SK-N-SH (cell line): Measurements from ENCODE around the gene A2ML1. TPM values are rescaled to one million over a fixed set of nuclear protein-coding genes. Genes with fewer than 3 reads are reported as not detected.

ENCODE experiments used
- CTCF ChIA-PET: fragments of 300-600, 350-600 bp; formaldehyde crosslinking; extraction: SDS; loops from one replicate; lab custom pipeline; 2021; lab: Yijun Ruan, JAX
- POLR2A ChIA-PET: fragments of 350-600 bp; sonication (Branson Sonifier 250); formaldehyde crosslinking; extraction: SDS; loops from one replicate; lab custom pipeline; 2020; ENCODE audit warnings: antibody characterized with exemption, inconsistent platforms; lab: Yijun Ruan, JAX
- DNase-seq: peaks from one replicate; pipeline ENCODE4 v3.0.0; 2012
- H2AFZ ChIP-seq: fragments of 200-600 bp; sonication (generic); 2 replicates; pipeline ENCODE4 v1.8.1; 2016; ENCODE audit warnings: antibody characterized with exemption, mild to moderate bottlenecking, low read depth
- H3F3A ChIP-seq: fragments of 200-600 bp; sonication (generic); replicated peaks from 2 replicates; pipeline ENCODE3; 2016; ENCODE audit warnings: antibody characterized with exemption, mild to moderate bottlenecking; ENCODE audit not compliant: insufficient read depth
- H3K27ac ChIP-seq, 2 experiments: fragments of 200-500 bp in 1 of 2; fragments of 200-600 bp in 1 of 2; sonication (Bioruptor generic) in 1 of 2; sonication (generic), shearing (Covaris generic) in 1 of 2; 2 replicates each; pipeline versions ENCODE4 v1.5.1 to v1.6.1; 2014 to 2016; ENCODE audit warnings: low read depth in 2 of 2, inconsistent platforms in 1 of 2, low read length in 1 of 2, mild to moderate bottlenecking in 1 of 2, mixed read lengths in 1 of 2
- H3K27me3 ChIP-seq: fragments of 200-600 bp; sonication (generic), shearing (Covaris generic); 2 replicates; pipeline ENCODE4 v1.6.1; 2016; ENCODE audit warnings: mixed run types; ENCODE audit not compliant: insufficient read depth
- H3K36me3 ChIP-seq, 2 experiments: fragments of 200-500 bp in 1 of 2; fragments of 200-600 bp in 1 of 2; sonication (Bioruptor generic) in 1 of 2; sonication (generic) in 1 of 2; replicated peaks in 1 of 2; 2 replicates each; pipeline versions ENCODE3 to v1.5.1; 2014 to 2016; ENCODE audit warnings: low read length in 1 of 2, mild to moderate bottlenecking in 1 of 2; ENCODE audit not compliant: insufficient read depth in 2 of 2, control insufficient read depth in 1 of 2
- H3K4me1 ChIP-seq, 2 experiments: fragments of 200-500 bp in 1 of 2; fragments of 200-600 bp in 1 of 2; sonication (Bioruptor generic) in 1 of 2; sonication (generic), shearing (Covaris generic) in 1 of 2; 2 replicates each; pipeline versions ENCODE4 v1.5.1 to v1.6.1; 2014 to 2016; ENCODE audit warnings: low read depth in 1 of 2, low read length in 1 of 2, mixed run types in 1 of 2; ENCODE audit not compliant: insufficient read depth in 2 of 2, control insufficient read depth in 1 of 2
- H3K4me2 ChIP-seq: fragments of 200-600 bp; sonication (generic), shearing (Covaris generic); 2 replicates; pipeline ENCODE4 v1.6.1; 2017; ENCODE audit warnings: mixed run types
- H3K4me3 ChIP-seq, 2 experiments: fragments of 200-500 bp in 1 of 2; fragments of 200-600 bp in 1 of 2; sonication (Bioruptor generic) in 1 of 2; sonication (generic), shearing (Covaris generic) in 1 of 2; 2 replicates each; pipeline versions ENCODE4 v1.5.1 to v1.8.1; 2014 to 2016; ENCODE audit warnings: low read depth in 2 of 2, inconsistent platforms in 1 of 2, low read length in 1 of 2, mild to moderate bottlenecking in 1 of 2, mixed read lengths in 1 of 2, moderate library complexity in 1 of 2
- H3K79me2 ChIP-seq: fragments of 200-600 bp; sonication (generic); 2 replicates; pipeline ENCODE4 v1.8.1; 2017; ENCODE audit warnings: mild to moderate bottlenecking; ENCODE audit not compliant: insufficient read depth
- H3K9ac ChIP-seq: fragments of 200-600 bp; sonication (generic); 2 replicates; pipeline ENCODE4 v1.6.1; 2017; ENCODE audit warnings: mixed run types
- H3K9me2 ChIP-seq: fragments of 200-600 bp; sonication (generic); 2 replicates; pipeline ENCODE4 v1.6.1; 2017; ENCODE audit warnings: mixed run types
- H3K9me3 ChIP-seq: fragments of 200-600 bp; sonication (generic); 2 replicates; pipeline ENCODE4 v1.6.1; 2017; ENCODE audit warnings: mixed run types, mild to moderate bottlenecking, moderate library complexity
- H4K20me1 ChIP-seq: fragments of 200-600 bp; sonication (generic); 2 replicates; pipeline ENCODE4 v1.6.1; 2017; ENCODE audit warnings: mild to moderate bottlenecking, mixed run types; ENCODE audit not compliant: insufficient read depth
- CHD2 ChIP-seq: fragments of 150-350 bp; IDR thresholded peaks from 2 replicates; pipeline ENCODE4 v1.6.1; 2018; ENCODE audit warnings: low read length; ENCODE audit not compliant: partially characterized antibody
- CTCF ChIP-seq: fragments of 200-600 bp; sonication (generic); IDR thresholded peaks from 2 replicates; pipeline ENCODE4 v1.6.1; 2017; ENCODE audit warnings: antibody characterized with exemption, mild to moderate bottlenecking, moderate library complexity
- ELF1 ChIP-seq: IDR thresholded peaks from 2 replicates; pipeline ENCODE4 v1.4.0; 2012
- EP300 ChIP-seq, 2 experiments: IDR thresholded peaks; 2 replicates each; pipeline versions ENCODE4 v1.4.0 to v1.6.1; 2012; ENCODE audit warnings: borderline replicate concordance in 1 of 2, low read depth in 1 of 2, low read length in 1 of 2
- EZH2phosphoT487 ChIP-seq: fragments of 200-600 bp; sonication (generic); IDR thresholded peaks from 2 replicates; pipeline ENCODE4 v1.6.1; 2017; ENCODE audit warnings: low read depth, mixed run types, mild to moderate bottlenecking, antibody characterized with exemption, moderate library complexity, borderline replicate concordance
- FOSL2 ChIP-seq: IDR thresholded peaks from 2 replicates; pipeline ENCODE4 v1.4.0; 2012; ENCODE audit warnings: low read depth, mild to moderate bottlenecking, moderate library complexity, borderline replicate concordance
- FOXJ3 ChIP-seq: sonication (generic); formaldehyde crosslinking; IDR thresholded peaks from 2 replicates; pipeline ENCODE4 v1.5.1; 2020; ENCODE audit warnings: mild to moderate bottlenecking, missing genetic modification reagents
- FOXM1 ChIP-seq: IDR thresholded peaks from 2 replicates; pipeline ENCODE4 v1.4.0; 2012; ENCODE audit warnings: low read depth, mild to moderate bottlenecking
- GABPA ChIP-seq: IDR thresholded peaks from 2 replicates; pipeline ENCODE4 v1.4.0; 2012; ENCODE audit warnings: low read depth, mild to moderate bottlenecking
- GATA2 ChIP-seq: sonication (generic); formaldehyde crosslinking; IDR thresholded peaks from 2 replicates; pipeline ENCODE4 v1.5.0; 2020; ENCODE audit warnings: mild to moderate bottlenecking, missing genetic modification reagents
- JUND ChIP-seq: IDR thresholded peaks from 2 replicates; pipeline ENCODE4 v1.4.0; 2012
- MEF2A ChIP-seq: IDR thresholded peaks from 2 replicates; pipeline ENCODE4 v1.4.0; 2012; ENCODE audit warnings: low read depth, borderline replicate concordance
- NFIC ChIP-seq: IDR thresholded peaks from 2 replicates; pipeline ENCODE4 v1.4.0; 2012; ENCODE audit warnings: borderline replicate concordance
- NRF1 ChIP-seq: IDR thresholded peaks from 2 replicates; pipeline ENCODE4 v1.6.1; 2012; ENCODE audit warnings: low read depth, mild to moderate bottlenecking, low read length
- POLR2AphosphoS5 ChIP-seq: IDR thresholded peaks from 2 replicates; pipeline ENCODE4 v1.6.1; 2012; ENCODE audit warnings: low read depth, low read length
- RAD21 ChIP-seq: IDR thresholded peaks from 2 replicates; pipeline ENCODE4 v1.6.1; 2012; ENCODE audit warnings: mild to moderate bottlenecking, low read length
- RFX5 ChIP-seq: IDR thresholded peaks from 2 replicates; pipeline ENCODE4 v1.6.1; 2012; ENCODE audit warnings: mild to moderate bottlenecking, improper control_type of control experiment, low read length
- RXRA ChIP-seq: IDR thresholded peaks from 2 replicates; pipeline ENCODE4 v1.4.0; 2012; ENCODE audit warnings: low read depth, mild to moderate bottlenecking, borderline replicate concordance
- SIN3A ChIP-seq: IDR thresholded peaks from 2 replicates; pipeline ENCODE4 v1.6.1; 2012; ENCODE audit warnings: low read depth, mild to moderate bottlenecking, low read length, moderate library complexity, borderline replicate concordance
- SMC3 ChIP-seq: IDR thresholded peaks from 2 replicates; pipeline ENCODE4 v1.6.1; 2012; ENCODE audit warnings: low read depth, low read length, improper control_type of control experiment
- TAF1 ChIP-seq: IDR thresholded peaks from 2 replicates; pipeline ENCODE4 v1.6.1; 2012; ENCODE audit warnings: low read depth, mild to moderate bottlenecking, low read length, moderate library complexity, borderline replicate concordance
- USF1 ChIP-seq: IDR thresholded peaks from 2 replicates; pipeline ENCODE4 v1.4.0; 2012; ENCODE audit warnings: low read depth, borderline replicate concordance
- WGBS: methylation state at CpG from one replicate; pipeline ENCODE4 v1.1.6; 2017; ENCODE audit warnings: low lambda C conversion rate; 5-methylcytosine and 5-hydroxymethylcytosine counted together
- polyA plus RNA-seq, 3 experiments: library from polyadenylated mRNA; depleted of rRNA; stranded (reverse); fragments of >200 nt; gene quantifications; 2 replicates each; pipeline ENCODE4 v1.2.3, GENCODE V29; 2012
- TF ChIP-seq, protein P1 (sequence below): IDR thresholded peaks from 2 replicates; pipeline ENCODE4 v1.4.0; 2012; ENCODE audit warnings: low read depth
- TF ChIP-seq, protein P2 (sequence below): IDR thresholded peaks from 2 replicates; pipeline ENCODE4 v1.4.0; 2012; ENCODE audit warnings: low read depth, borderline replicate concordance

Gene A2ML1
- polyA plus RNA-seq (2012; rRNA removed): not detected in 2 replicates
- polyA plus RNA-seq (2012; cell fraction: cytosol; rRNA removed): not detected in 2 replicates
- polyA plus RNA-seq (2012; cell fraction: nucleus; rRNA removed): not detected in 2 replicates

- H3K9me2 ChIP-seq: no peaks in the 10 kb centered on the region
- no peak within 1 kb of the TSS for H3K4me2 ChIP-seq
- H3K4me1 ChIP-seq: no peaks in the 10 kb centered on the region; a peak in 1 of 4 replicates
- DNase-seq: no peak
- ChIA-PET POLR2A (no interaction called here), CTCF (interaction anchor here (1.4 to 13.2 kb wide), 3 partner anchors 43 to 278 kb away, joined by 3 to 161 read pairs (median 11); no protein-coding TSS in a partner anchor)
- no peaks in the 10 kb centered on the region for H4K20me1 ChIP-seq
- no peak within 1 kb of the TSS for H3K9ac ChIP-seq
- no peak within 1 kb of the TSS for H2AFZ ChIP-seq
- no peak for TF ChIP-seq JUND
- no peak for TF ChIP-seq MEF2A
- TF ChIP-seq EZH2phosphoT487: no peak
- no peak for TF ChIP-seq NFIC
- no peak for TF ChIP-seq TAF1
- no peak for TF ChIP-seq RFX5
- TF ChIP-seq, protein P1, sequence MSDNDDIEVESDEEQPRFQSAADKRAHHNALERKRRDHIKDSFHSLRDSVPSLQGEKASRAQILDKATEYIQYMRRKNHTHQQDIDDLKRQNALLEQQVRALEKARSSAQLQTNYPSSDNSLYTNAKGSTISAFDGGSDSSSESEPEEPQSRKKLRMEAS: no peak
- no peak for TF ChIP-seq SIN3A
- no peak for TF ChIP-seq NRF1
- TF ChIP-seq FOXM1: no peak
- TF ChIP-seq GABPA: no peak
- H3K79me2 ChIP-seq: no peaks in the 10 kb centered on the region
- no peaks in the 10 kb centered on the region; the same call in 1 of the 2 replicates for H3K27me3 ChIP-seq
- WGBS: 95% methylated on average over 3 of the region's 3 CpGs
- H3K27ac ChIP-seq: no peak within 1 kb of the TSS
- H3K4me3 ChIP-seq: peak within 1 kb of the TSS in 1 of 2 experiments; percentile 40; a peak in 1 of 4 replicates
- H3F3A ChIP-seq: no peaks in the 10 kb centered on the region
- H3K36me3 ChIP-seq: no peaks in the 10 kb centered on the region
- H3K9me3 ChIP-seq: no peaks in the 10 kb centered on the region
Measured at GRCh38 chr12:8822298-8822697, at the start of gene A2ML1. A2ML1 (plus strand) TSS chr12:8822621; CDS start chr12:8822652, 31 bp downstream.

- peaks cover 45 to 49% of the 10 kb centered on the region in 2 experiments for H3K36me3 ChIP-seq
- H3K9ac ChIP-seq: no peak overlapping the region
- ChIA-PET CTCF (no interaction called here), POLR2A (no interaction called here)
- no peaks in the 10 kb centered on the region; a peak in 2 of 4 replicates for H3K4me1 ChIP-seq
- no peaks in the 10 kb centered on the region for H3K27me3 ChIP-seq
- no peak overlapping the region for H3K4me2 ChIP-seq
- DNase-seq: no peak
- H4K20me1 ChIP-seq: no peaks in the 10 kb centered on the region
- H3K79me2 ChIP-seq: 0 out of 2 replicates have a peak, but pooled peaks cover 3% of the 10 kb centered on the region
- H3F3A ChIP-seq: no peaks in the 10 kb centered on the region
- no peak for TF ChIP-seq SIN3A
- TF ChIP-seq ELF1: no peak
- no peak for TF ChIP-seq CHD2
- no peak for TF ChIP-seq NRF1
- TF ChIP-seq SMC3: no peak
- no peak for TF ChIP-seq RAD21
- no peak for TF ChIP-seq GATA2 (CRISPR knock-in tag)
- TF ChIP-seq EP300 (IDR thresholded peaks at IDR 0.05; ENCODE audit: borderline replicate concordance in 1 of 2, low read depth in 1 of 2, low read length in 1 of 2): no peak
- no peak for TF ChIP-seq RXRA
- TF ChIP-seq EZH2phosphoT487: no peak
- no peak for TF ChIP-seq CTCF
- no peak for TF ChIP-seq USF1
- TF ChIP-seq TAF1: no peak
- TF ChIP-seq FOSL2: no peak
- TF ChIP-seq, protein P2, sequence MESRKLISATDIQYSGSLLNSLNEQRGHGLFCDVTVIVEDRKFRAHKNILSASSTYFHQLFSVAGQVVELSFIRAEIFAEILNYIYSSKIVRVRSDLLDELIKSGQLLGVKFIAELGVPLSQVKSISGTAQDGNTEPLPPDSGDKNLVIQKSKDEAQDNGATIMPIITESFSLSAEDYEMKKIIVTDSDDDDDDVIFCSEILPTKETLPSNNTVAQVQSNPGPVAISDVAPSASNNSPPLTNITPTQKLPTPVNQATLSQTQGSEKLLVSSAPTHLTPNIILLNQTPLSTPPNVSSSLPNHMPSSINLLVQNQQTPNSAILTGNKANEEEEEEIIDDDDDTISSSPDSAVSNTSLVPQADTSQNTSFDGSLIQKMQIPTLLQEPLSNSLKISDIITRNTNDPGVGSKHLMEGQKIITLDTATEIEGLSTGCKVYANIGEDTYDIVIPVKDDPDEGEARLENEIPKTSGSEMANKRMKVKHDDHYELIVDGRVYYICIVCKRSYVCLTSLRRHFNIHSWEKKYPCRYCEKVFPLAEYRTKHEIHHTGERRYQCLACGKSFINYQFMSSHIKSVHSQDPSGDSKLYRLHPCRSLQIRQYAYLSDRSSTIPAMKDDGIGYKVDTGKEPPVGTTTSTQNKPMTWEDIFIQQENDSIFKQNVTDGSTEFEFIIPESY: no peak
- TF ChIP-seq FOXJ3 (CRISPR knock-in tag): no peak
- no peak for TF ChIP-seq MEF2A
- no peak for TF ChIP-seq POLR2AphosphoS5
- no peak overlapping the region for H2AFZ ChIP-seq
- H3K4me3 ChIP-seq: no peak overlapping the region
- WGBS: 98% methylated on average over 10 of the region's 10 CpGs
- no peaks in the 10 kb centered on the region for H3K9me3 ChIP-seq
- no peak overlapping the region for H3K27ac ChIP-seq
- no peaks in the 10 kb centered on the region for H3K9me2 ChIP-seq
Measured at GRCh38 chr12:8773461-8773860, 49.0 kb upstream of the A2ML1 start.
